Vagina (tissue), 2 donors: ENCODE measurements around the gene ZNF474.

Experiments
- POLR2A ChIP-seq, 2 donors: fragments of 450-650 bp; IDR thresholded peaks; one replicate each; pipeline ENCODE4 v1.6.1; 2017; ENCODE audit warnings: antibody characterized with exemption in 2 of 2, mild to moderate bottlenecking in 2 of 2, moderate library complexity in 2 of 2
- POLR2AphosphoS5 ChIP-seq, 2 donors: sonication (generic); formaldehyde crosslinking; IDR thresholded peaks; one replicate each; pipeline ENCODE4 v1.9.0; 2017; ENCODE audit warnings: antibody characterized with exemption in 2 of 2, mild to moderate bottlenecking in 2 of 2, low read depth in 1 of 2; ENCODE audit not compliant: insufficient read depth in 1 of 2
- TF ChIP-seq, protein P1 (sequence below), 3 experiments: fragments of 450-650 bp in 2 of 3; fragments of 200-600 bp in 1 of 3; sonication (generic) in 1 of 3; IDR thresholded peaks; one replicate each; pipeline ENCODE4 v1.5.1; 2017 to 2019; ENCODE audit warnings: antibody characterized with exemption in 3 of 3, mild to moderate bottlenecking in 2 of 3, moderate library complexity in 2 of 3

DNA sequence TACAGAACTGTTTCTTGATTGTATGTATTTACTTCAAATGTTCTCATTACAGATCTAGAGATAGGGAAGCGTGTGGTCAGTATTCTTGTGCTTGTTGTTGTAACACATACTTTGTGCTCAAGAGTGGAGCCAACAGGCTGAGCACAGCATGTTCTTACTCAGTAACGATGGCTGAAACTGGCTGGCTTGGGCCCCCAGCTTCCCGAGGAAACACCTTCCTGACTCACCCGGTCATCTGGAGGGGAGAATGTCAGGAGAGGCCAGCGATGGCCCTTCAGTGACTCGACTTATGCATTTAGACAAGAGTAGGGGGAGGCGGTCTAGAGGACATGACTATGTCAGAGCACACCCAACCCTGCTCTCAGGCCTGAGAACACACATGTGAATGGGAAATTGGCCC, 25.6 kb downstream of the ZNF474 start:
- TF ChIP-seq, protein P1, sequence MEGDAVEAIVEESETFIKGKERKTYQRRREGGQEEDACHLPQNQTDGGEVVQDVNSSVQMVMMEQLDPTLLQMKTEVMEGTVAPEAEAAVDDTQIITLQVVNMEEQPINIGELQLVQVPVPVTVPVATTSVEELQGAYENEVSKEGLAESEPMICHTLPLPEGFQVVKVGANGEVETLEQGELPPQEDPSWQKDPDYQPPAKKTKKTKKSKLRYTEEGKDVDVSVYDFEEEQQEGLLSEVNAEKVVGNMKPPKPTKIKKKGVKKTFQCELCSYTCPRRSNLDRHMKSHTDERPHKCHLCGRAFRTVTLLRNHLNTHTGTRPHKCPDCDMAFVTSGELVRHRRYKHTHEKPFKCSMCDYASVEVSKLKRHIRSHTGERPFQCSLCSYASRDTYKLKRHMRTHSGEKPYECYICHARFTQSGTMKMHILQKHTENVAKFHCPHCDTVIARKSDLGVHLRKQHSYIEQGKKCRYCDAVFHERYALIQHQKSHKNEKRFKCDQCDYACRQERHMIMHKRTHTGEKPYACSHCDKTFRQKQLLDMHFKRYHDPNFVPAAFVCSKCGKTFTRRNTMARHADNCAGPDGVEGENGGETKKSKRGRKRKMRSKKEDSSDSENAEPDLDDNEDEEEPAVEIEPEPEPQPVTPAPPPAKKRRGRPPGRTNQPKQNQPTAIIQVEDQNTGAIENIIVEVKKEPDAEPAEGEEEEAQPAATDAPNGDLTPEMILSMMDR (IDR thresholded peaks at IDR 0.05), result no peak
- TF ChIP-seq POLR2A (IDR thresholded peaks at IDR 0.05) (no peak), POLR2AphosphoS5 (IDR thresholded peaks at IDR 0.05; ENCODE audit: insufficient read depth in 1 of 2, low read depth in 1 of 2) (no peak)
